Activated CD4-positive, CD25-positive, alpha-beta regulatory T cell (primary cell): ENCODE results near the gene CDK11B.
"Not testable (repeated sequence)": the region's sequence is repeated elsewhere in the genome, so short reads cannot be mapped to it uniquely, and the experiment has no call there.

ENCODE experiments used
- DNase-seq, 4 experiments: peaks; one replicate each; lab custom pipeline; 2025; lab: John Stamatoyannopoulos, UW

CDK11B gene

GRCh38 chr1:1658583-1659549 is at the start of gene CDK11B:
TSS of gene CDK11B (minus strand) at chr1:1659004. CDS start at chr1:1657485, 1,519 bp downstream.
- peak; percentile 97 to 99 (median 98) for DNase-seq

GRCh38 chr1:1707897-1708296 is 49.1 kb upstream of the CDK11B start:
- not testable (repeated sequence) for DNase-seq

GRCh38 chr1:1707241-1707640 is 48.4 kb upstream of the CDK11B start:
- DNase-seq, result not testable (repeated sequence)

GRCh38 chr1:1705623-1706022 is 46.8 kb upstream of the CDK11B start:
- DNase-seq, result not testable (repeated sequence)

- not testable (repeated sequence) for DNase-seq
These were observed 45.6 kb upstream of the CDK11B start for GRCh38 chr1:1704284-1704957.

- DNase-seq, result no peak
These were observed 45.0 kb upstream of the CDK11B start for GRCh38 chr1:1703796-1704195.

GRCh38 chr1:1702506-1702905 is 43.7 kb upstream of the CDK11B start:
- not testable (repeated sequence) for DNase-seq

GRCh38 chr1:1700557-1700956 is 41.8 kb upstream of the CDK11B start:
- DNase-seq, result not testable (repeated sequence)

GRCh38 chr1:1700067-1700466 is 41.3 kb upstream of the CDK11B start:
- DNase-seq, result not testable (repeated sequence)

- DNase-seq, result not testable (repeated sequence)
These were observed 40.3 kb upstream of the CDK11B start for GRCh38 chr1:1699061-1699460.

- not testable (repeated sequence) for DNase-seq
These were observed 38.8 kb upstream of the CDK11B start for GRCh38 chr1:1697358-1698183.

- not testable (repeated sequence) for DNase-seq
These were observed 37.9 kb upstream of the CDK11B start for GRCh38 chr1:1696431-1697357.

- DNase-seq, result peak; percentile 45 to 89 (median 76)
These were observed 34.2 kb upstream of the CDK11B start, which contains the start of gene SLC35E2B for GRCh38 chr1:1692714-1693647. TSS of gene SLC35E2B (minus strand) at chr1:1692795. CDS start at chr1:1676699, 16,096 bp downstream.

GRCh38 chr1:1692324-1692713 is 33.5 kb upstream of the CDK11B start:
- peak in 3 of 4 experiments; percentile 44 to 79 (median 66) for DNase-seq

- not testable (repeated sequence) for DNase-seq
These were observed 32.6 kb upstream of the CDK11B start for GRCh38 chr1:1691443-1691842.

- not testable (repeated sequence) for DNase-seq
These were observed 30.7 kb upstream of the CDK11B start for GRCh38 chr1:1689526-1689925.

- DNase-seq, result no peak
These were observed 29.0 kb upstream of the CDK11B start for GRCh38 chr1:1687846-1688245.

- DNase-seq, result no peak
These were observed 25.4 kb upstream of the CDK11B start for GRCh38 chr1:1684031-1684681.
